Measurements from ENCODE around the gene RBM33. TPM values are rescaled to one million over a fixed set of nuclear protein-coding genes. Genes with fewer than 3 reads are reported as not detected.

The RBM33 gene
- total RNA-seq, 1 experiment from 2014 or later = 81.8 TPM

GRCh38 chr7:155785536-155785935, 141.1 kb downstream of the RBM33 start:
- CTCF ChIA-PET = no interaction called here

GRCh38 chr7:155786491-155786890, 142.0 kb downstream of the RBM33 start:
- TF ChIP-seq IRF2 (CRISPR knock-in tag; IDR thresholded peaks at IDR 0.05; ENCODE audit: borderline replicate concordance, low read depth) (no peak), GRHL2 (CRISPR knock-in tag; IDR thresholded peaks at IDR 0.05; ENCODE audit: insufficient replicate concordance, severe bottlenecking) (no peak), CBFB (CRISPR knock-in tag; IDR thresholded peaks at IDR 0.05; ENCODE audit: low read depth) (no peak), MYBL2 (CRISPR knock-in tag; IDR thresholded peaks at IDR 0.05) (no peak), ATF1 (CRISPR knock-in tag; IDR thresholded peaks at IDR 0.05) (no peak), E2F1 (CRISPR knock-in tag; IDR thresholded peaks at IDR 0.05) (no peak), CREB1 (CRISPR knock-in tag; IDR thresholded peaks at IDR 0.05) (no peak), ELF4 (CRISPR knock-in tag; IDR thresholded peaks at IDR 0.05; ENCODE audit: low read depth) (no peak), SOX15 (CRISPR knock-in tag; IDR thresholded peaks at IDR 0.05) (no peak)
- H3K36me3 Mint-ChIP-seq = 0 out of 2 replicates have a peak, but pooled peaks cover 3% of the 10 kb centered on the region
- peak overlapping the region; percentile 60 for H3K4me3 Mint-ChIP-seq
- H3K4me1 Mint-ChIP-seq = peaks cover 12% of the 10 kb centered on the region
- DNase-seq (ENCODE audit: low spot score) (no peak), ATAC-seq (no peak)
- no peak overlapping the region for H3K27ac Mint-ChIP-seq
- H3K27me3 Mint-ChIP-seq (ENCODE audit: low read depth) = peaks cover 32% of the 10 kb centered on the region
- POLR2A ChIA-PET = no interaction called here
- CTCF ChIA-PET = no interaction called here
- H3K9me3 Mint-ChIP-seq = peaks cover 2% of the 10 kb centered on the region; the same call in 1 of the 2 replicates

More at GRCh38 chr7:155785536-155785935, 141.1 kb downstream of the RBM33 start:
- DNase-seq (ENCODE audit: low spot score) = no peak
- no peak overlapping the region for H3K4me3 Mint-ChIP-seq
- POLR2A ChIA-PET = no interaction called here
- no peak overlapping the region for H3K27ac Mint-ChIP-seq
- ATAC-seq = no peak
- H3K9me3 Mint-ChIP-seq = no peaks in the 10 kb centered on the region
- H3K36me3 Mint-ChIP-seq = 0 out of 2 replicates have a peak, but pooled peaks cover 3% of the 10 kb centered on the region
- TF ChIP-seq CDX4 (CRISPR knock-in tag; IDR thresholded peaks at IDR 0.05; ENCODE audit: borderline replicate concordance) (no peak), ZNF263 (CRISPR knock-in tag; IDR thresholded peaks at IDR 0.05; ENCODE audit: low read depth) (no peak), SOX15 (CRISPR knock-in tag; IDR thresholded peaks at IDR 0.05) (no peak), ERG (CRISPR knock-in tag; IDR thresholded peaks at IDR 0.05) (no peak), TP53 (CRISPR knock-in tag; IDR thresholded peaks at IDR 0.05) (no peak), MXD4 (CRISPR knock-in tag; IDR thresholded peaks at IDR 0.05; ENCODE audit: borderline replicate concordance) (no peak), OVOL2 (CRISPR knock-in tag; IDR thresholded peaks at IDR 0.05; ENCODE audit: borderline replicate concordance) (no peak), EMX1 (CRISPR knock-in tag; IDR thresholded peaks at IDR 0.05) (no peak), E2F1 (CRISPR knock-in tag; IDR thresholded peaks at IDR 0.05) (no peak), USF2 (CRISPR knock-in tag; IDR thresholded peaks at IDR 0.05) (no peak), IRF2 (CRISPR knock-in tag; IDR thresholded peaks at IDR 0.05; ENCODE audit: borderline replicate concordance, low read depth) (no peak), ZMAT4 (CRISPR knock-in tag; IDR thresholded peaks at IDR 0.05) (no peak), NFE2L1 (CRISPR knock-in tag; IDR thresholded peaks at IDR 0.05) (no peak), SP1 (CRISPR knock-in tag; conservative IDR thresholded peaks at IDR 0.05) (no peak), HMGA2 (CRISPR knock-in tag; IDR thresholded peaks at IDR 0.05) (no peak), NFYB (CRISPR knock-in tag; conservative IDR thresholded peaks at IDR 0.05; ENCODE audit: low read depth) (no peak), ATF1 (CRISPR knock-in tag; IDR thresholded peaks at IDR 0.05) (no peak), ESRRA (CRISPR knock-in tag; IDR thresholded peaks at IDR 0.05; ENCODE audit: borderline replicate concordance) (no peak), ZSCAN18 (CRISPR knock-in tag; IDR thresholded peaks at IDR 0.05) (no peak)
- peaks cover 18% of the 10 kb centered on the region for H3K4me1 Mint-ChIP-seq
- peaks cover 29% of the 10 kb centered on the region for H3K27me3 Mint-ChIP-seq (ENCODE audit: low read depth)

All from WTC11 (cell line).